HCT116 (cell line): ENCODE results near the gene NDUFB2. TPM values are rescaled to one million over a fixed set of nuclear protein-coding genes. Genes with fewer than 3 reads are reported as not detected.

Experiments
- ATAC-seq: fragments of 200-7000 bp; cut with Tn5 transposase; 2 replicates; pipeline ENCODE4 v1.9.1; 2020; ENCODE audit warnings: mild to moderate bottlenecking, moderate library complexity
- BruUV-seq: library from RNA; stranded (reverse); fragments of 400-500 nt; replicated peaks from 2 replicates; lab custom pipeline; 2021; lab: Mats Ljungman, UMichigan
- CTCF ChIA-PET: fragments of 300-600 bp; sonication (Branson Sonifier 250); formaldehyde crosslinking; loops from one replicate; lab custom pipeline; 2021; ENCODE audit warnings: antibody characterized with exemption; lab: Charles Lee
- POLR2A ChIA-PET: fragments of 300-600, 350-600 bp; sonication (Branson Sonifier 250); formaldehyde crosslinking; loops from one replicate; lab custom pipeline; 2021; ENCODE audit warnings: antibody characterized with exemption; lab: Charles Lee
- RAD21 ChIA-PET, 2 experiments: fragments of 300-600 bp; sonication (Branson Sonifier 250); formaldehyde crosslinking; loops; one replicate each; lab custom pipeline; 2023; ENCODE audit warnings: low total read pairs in 2 of 2; ENCODE audit not compliant: uncharacterized antibody in 2 of 2, unreplicated experiment in 2 of 2, low non-redundant PET in 1 of 2; lab: Charles Lee
- DNase-seq: peaks from one replicate; pipeline ENCODE4 v3.0.0-alpha.2; 2010; ENCODE audit warnings: low read depth, low spot score
- H2AFZ ChIP-seq: fragments of 200-600 bp; shearing (Covaris generic), sonication (generic); 2 replicates; pipeline ENCODE4 v1.6.1; 2017; ENCODE audit warnings: low read depth, mixed run types, mixed read lengths, antibody characterized with exemption, low read length; ENCODE audit not compliant: poor library complexity, severe bottlenecking
- H3K27ac ChIP-seq: 2 replicates; pipeline ENCODE4 v1.5.1; 2012; ENCODE audit warnings: low read depth, low read length
- H3K27me3 ChIP-seq: fragments of 200-600 bp; sonication (generic); 2 replicates; pipeline ENCODE4 v1.6.1; 2016; ENCODE audit warnings: mixed run types, low read length, mixed read lengths; ENCODE audit not compliant: insufficient read depth
- H3K36me3 ChIP-seq, 2 experiments: fragments of 200-500 bp in 1 of 2; fragments of 200-600 bp in 1 of 2; sonication (Bioruptor generic) in 1 of 2; sonication (generic) in 1 of 2; 2 replicates each; pipeline versions ENCODE4 v1.5.1 to v1.6.1; 2014 to 2016; ENCODE audit warnings: low read length in 2 of 2, inconsistent platforms in 1 of 2, mixed read lengths in 1 of 2, mixed run types in 1 of 2; ENCODE audit not compliant: insufficient read depth in 2 of 2, control insufficient read depth in 1 of 2
- H3K4me1 ChIP-seq, 2 experiments: fragments of 200-600 bp in 1 of 2; sonication (generic) in 1 of 2; 2 replicates each; pipeline versions ENCODE4 v1.5.1 to v1.6.1; 2012 to 2017; ENCODE audit warnings: low read length in 2 of 2, inconsistent platforms in 1 of 2, mild to moderate bottlenecking in 1 of 2, mixed read lengths in 1 of 2, mixed run types in 1 of 2, moderate library complexity in 1 of 2; ENCODE audit not compliant: insufficient read depth in 2 of 2, control insufficient read depth in 1 of 2
- H3K4me2 ChIP-seq: fragments of 200-600 bp; sonication (generic); 2 replicates; pipeline ENCODE4 v1.6.1; 2017; ENCODE audit warnings: mixed run types, low read length, mixed read lengths
- H3K4me3 ChIP-seq, 2 experiments: fragments of 200-600 bp in 1 of 2; sonication (generic) in 1 of 2; replicated peaks in 1 of 2; 2 replicates each; pipeline ENCODE4 v1.5.1; 2011 to 2016; ENCODE audit warnings: low read length in 2 of 2, control low read depth in 1 of 2, low read depth in 1 of 2, mild to moderate bottlenecking in 1 of 2, mixed read lengths in 1 of 2, mixed run types in 1 of 2
- H3K79me2 ChIP-seq: fragments of 200-600 bp; sonication (generic); 2 replicates; pipeline ENCODE4 v1.6.1; 2017; ENCODE audit warnings: mild to moderate bottlenecking, mixed run types, low read length, moderate library complexity, mixed read lengths; ENCODE audit not compliant: insufficient read depth
- H3K9ac ChIP-seq: fragments of 200-600 bp; sonication (generic); 2 replicates; pipeline ENCODE4 v1.6.1; 2016; ENCODE audit warnings: low read length, mixed read lengths
- H3K9me2 ChIP-seq: fragments of 200-600 bp; sonication (generic), shearing (Covaris generic); 2 replicates; pipeline ENCODE4 v1.6.1; 2017; ENCODE audit warnings: mixed run types, mild to moderate bottlenecking, moderate library complexity; ENCODE audit not compliant: insufficient read depth
- H3K9me3 ChIP-seq, 2 experiments: fragments of 200-500 bp in 1 of 2; fragments of 200-600 bp in 1 of 2; sonication (Bioruptor generic) in 1 of 2; sonication (generic) in 1 of 2; 2 replicates each; pipeline ENCODE4 v1.6.1; 2014 to 2017; ENCODE audit warnings: low read length in 2 of 2, mixed read lengths in 2 of 2, inconsistent platforms in 1 of 2, low read depth in 1 of 2, mild to moderate bottlenecking in 1 of 2, mixed run types in 1 of 2, moderate library complexity in 1 of 2; ENCODE audit not compliant: control insufficient read depth in 1 of 2, insufficient read depth in 1 of 2
- H4K20me1 ChIP-seq: fragments of 200-600 bp; sonication (generic), shearing (Covaris generic); 2 replicates; pipeline ENCODE4 v1.6.1; 2017; ENCODE audit warnings: mixed run types, mild to moderate bottlenecking, moderate library complexity; ENCODE audit not compliant: insufficient read depth
- CBX3 ChIP-seq: IDR thresholded peaks from 2 replicates; pipeline ENCODE4 v1.6.1; 2012; ENCODE audit warnings: low read depth
- EGR1 ChIP-seq: IDR thresholded peaks from 2 replicates; pipeline ENCODE4 v1.6.1; 2012; ENCODE audit warnings: low read depth
- EZH2phosphoT487 ChIP-seq: fragments of 200-600 bp; IDR thresholded peaks from 2 replicates; pipeline ENCODE4 v1.6.1; 2018; ENCODE audit warnings: antibody characterized with exemption, borderline replicate concordance
- MAX ChIP-seq: IDR thresholded peaks from 2 replicates; pipeline ENCODE4 v1.6.1; 2012
- POLR2A ChIP-seq: IDR thresholded peaks from 2 replicates; pipeline ENCODE4 v1.7.0; 2011; ENCODE audit warnings: borderline replicate concordance; ENCODE audit not compliant: insufficient read depth, insufficient read length; ENCODE audit errors: extremely low read depth
- POLR2AphosphoS5 ChIP-seq: IDR thresholded peaks from 2 replicates; pipeline ENCODE4 v1.6.1; 2011; ENCODE audit warnings: mild to moderate bottlenecking, low read depth, low read length, moderate library complexity
- SIN3A ChIP-seq: IDR thresholded peaks from 2 replicates; pipeline ENCODE4 v1.6.1; 2012; ENCODE audit warnings: low read depth
- YY1 ChIP-seq: IDR thresholded peaks from 2 replicates; pipeline ENCODE4 v1.6.1; 2011; ENCODE audit warnings: low read length, low read depth, moderate library complexity, mild to moderate bottlenecking; ENCODE audit not compliant: insufficient replicate concordance; ENCODE audit errors: extremely low read depth
- ZNF274 ChIP-seq: fragments of 200-500 bp; sonication (Bioruptor generic); IDR thresholded peaks from 2 replicates; pipeline ENCODE4 v1.6.1; 2014; ENCODE audit warnings: mild to moderate bottlenecking, low read depth, low read length, inconsistent platforms
- intact Hi-C: fragments of 100-400 bp; cut with micrococcal nuclease; formaldehyde crosslinking; loops from 2 replicates; pipeline ENCODE4 v1.10.0; 2022
- total RNA-seq: library from RNA; stranded (reverse); gene quantifications from one replicate; pipeline ENCODE4 v1.2.1, GENCODE V29; 2021; ENCODE audit not compliant: unreplicated experiment

NDUFB2 gene
- total RNA-seq, 1 experiment from 2014 or later: 143 TPM

GRCh38 chr7:140746751-140747150, 50.2 kb downstream of the NDUFB2 start:
- no peak overlapping the region for H3K9ac ChIP-seq
- CTCF ChIA-PET: no interaction called here

GRCh38 chr7:140752533-140752932, 56.0 kb downstream of the NDUFB2 start:
- Histone ChIP-seq H3K27me3 (no peaks in the 10 kb centered on the region), H3K27ac (no peak overlapping the region), H3K36me3 (no peaks in the 10 kb centered on the region), H3K9ac (no peak overlapping the region), H3K4me3 (no peak overlapping the region), H2AFZ (no peak overlapping the region), H3K4me1 (no peaks in the 10 kb centered on the region), H3K9me2 (no peaks in the 10 kb centered on the region), H3K4me2 (no peak overlapping the region), H3K79me2 (no peaks in the 10 kb centered on the region), H4K20me1 (no peaks in the 10 kb centered on the region), H3K9me3 (no peaks in the 10 kb centered on the region)
- ChIA-PET RAD21 (no interaction called here), CTCF (no interaction called here), POLR2A (no interaction called here)
- no peak for DNase-seq
- ATAC-seq: no peak
- no TSS peak for BruUV-seq
- intact Hi-C loops: no loop called here
- TF ChIP-seq MAX: no peak
- TF ChIP-seq ZNF274: no peak
- TF ChIP-seq CBX3: no peak
- no peak for TF ChIP-seq EGR1
- TF ChIP-seq SIN3A: no peak
- no peak for TF ChIP-seq YY1

More at GRCh38 chr7:140746751-140747150, 50.2 kb downstream of the NDUFB2 start:
- Histone ChIP-seq H3K9me2 (no peaks in the 10 kb centered on the region), H3K9me3 (no peaks in the 10 kb centered on the region), H3K4me2 (no peak overlapping the region), H3K4me3 (no peak overlapping the region), H3K27me3 (no peaks in the 10 kb centered on the region), H2AFZ (no peak overlapping the region), H4K20me1 (no peaks in the 10 kb centered on the region), H3K36me3 (no peaks in the 10 kb centered on the region), H3K27ac (no peak overlapping the region), H3K4me1 (no peaks in the 10 kb centered on the region), H3K79me2 (no peaks in the 10 kb centered on the region)
- TF ChIP-seq POLR2A (no peak), POLR2AphosphoS5 (no peak), EZH2phosphoT487 (no peak), ZNF274 (no peak)
- DNase-seq (no peak), ATAC-seq (no peak)
- BruUV-seq: no TSS peak
- RAD21 ChIA-PET: no interaction called here
- POLR2A ChIA-PET: no interaction called here
- intact Hi-C loops: no loop called here
